Measurements from ENCODE around the gene GPRIN3. TPM values are rescaled to one million over a fixed set of nuclear protein-coding genes. Genes with fewer than 3 reads are reported as not detected.

Gene GPRIN3
- total and polyA plus RNA-seq, 8 donors = 0.84 to 7.6 (median 3.1) TPM

GRCh38 chr4:89218587-89218986, 89.0 kb downstream of the GPRIN3 start:
- ATAC-seq (peak in 3 of 4 donors; percentile 60 to 91 (median 75)), FAIRE-seq (no peak), DNase-seq (no peak)
- WGBS, 2 donors = 16% methylated on average over 1 of the region's 1 CpG
- intact Hi-C loops (cut with DNase I) = no loop called here
- H3K36me3 ChIP-seq = no peaks in the 10 kb centered on the region
- H3K9me3 ChIP-seq = no peaks in the 10 kb centered on the region
- TF ChIP-seq CTCF (IDR thresholded peaks at IDR 0.05) = no peak
- no peaks in the 10 kb centered on the region for H3K27me3 ChIP-seq
- H3K27ac ChIP-seq = no peak overlapping the region
- peaks cover 0 to 7% (median 5%) of the 10 kb centered on the region in 3 donors for H3K4me1 ChIP-seq
- no peak overlapping the region for H3K4me3 ChIP-seq

GRCh38 chr4:89217604-89218003, 90.0 kb downstream of the GPRIN3 start:
- no peak for ATAC-seq
- 89 to 92% methylated on average over 1 of the region's 1 CpG for WGBS, 2 donors
- intact Hi-C loops (cut with DNase I) = no loop called here
- no peak for DNase-seq
- peaks cover 0 to 12% (median 12%) of the 10 kb centered on the region in 3 donors for H3K4me1 ChIP-seq
- FAIRE-seq = no peak
- H3K27me3 ChIP-seq = no peaks in the 10 kb centered on the region
- no peaks in the 10 kb centered on the region for H3K9me3 ChIP-seq
- TF ChIP-seq CTCF (IDR thresholded peaks at IDR 0.05) = no peak
- no peak overlapping the region for H3K4me3 ChIP-seq
- H3K36me3 ChIP-seq = no peaks in the 10 kb centered on the region
- H3K27ac ChIP-seq = no peak overlapping the region

- Histone ChIP-seq H3K4me3 (no peak overlapping the region), H3K9me3 (no peaks in the 10 kb centered on the region), H3K36me3 (no peaks in the 10 kb centered on the region), H3K4me1 (peaks cover 0 to 12% (median 12%) of the 10 kb centered on the region in 3 donors), H3K27ac (no peak overlapping the region), H3K27me3 (no peaks in the 10 kb centered on the region)
- DNase-seq = no peak
- no peak for TF ChIP-seq CTCF (IDR thresholded peaks at IDR 0.05)
- FAIRE-seq = no peak
- WGBS, 2 donors = 93 to 97% methylated on average over 1 of the region's 1 CpG
- ATAC-seq = no peak
- intact Hi-C loops (cut with DNase I) = no loop called here
Measured at GRCh38 chr4:89216866-89217265, 90.7 kb downstream of the GPRIN3 start.

- no peak for ATAC-seq
- TF ChIP-seq CTCF (IDR thresholded peaks at IDR 0.05) = no peak
- Histone ChIP-seq H3K27me3 (no peaks in the 10 kb centered on the region), H3K9me3 (no peaks in the 10 kb centered on the region), H3K4me3 (no peak overlapping the region), H3K36me3 (no peaks in the 10 kb centered on the region), H3K4me1 (peaks cover 0 to 12% (median 12%) of the 10 kb centered on the region in 3 donors), H3K27ac (no peak overlapping the region)
- intact Hi-C loops (cut with DNase I) = no loop called here
- FAIRE-seq = no peak
- DNase-seq = no peak
Measured at GRCh38 chr4:89216422-89216821, 91.2 kb downstream of the GPRIN3 start.

GRCh38 chr4:89215736-89216135, 91.9 kb downstream of the GPRIN3 start:
- peaks cover 0 to 14% (median 12%) of the 10 kb centered on the region in 3 donors for H3K4me1 ChIP-seq
- DNase-seq = no peak
- whole genome bisulfite sequencing, 2 donors = 44 to 63% methylated on average over 3 of the region's 3 CpGs
- no peak for ATAC-seq
- no peak for FAIRE-seq
- H3K27me3 ChIP-seq = no peaks in the 10 kb centered on the region
- H3K4me3 ChIP-seq = no peak overlapping the region
- no peaks in the 10 kb centered on the region for H3K36me3 ChIP-seq
- H3K27ac ChIP-seq = no peak overlapping the region
- no peak for TF ChIP-seq CTCF (IDR thresholded peaks at IDR 0.05)
- H3K9me3 ChIP-seq = no peaks in the 10 kb centered on the region
- intact Hi-C loops (cut with DNase I) = no loop called here

Measured in pancreas (tissue), 10 donors.